Hepatocyte (in vitro differentiated cells): ENCODE results near the gene SUPT20HL2.
"Not testable (repeated sequence)": the region's sequence is repeated elsewhere in the genome, so short reads cannot be mapped to it uniquely, and the experiment has no call there.

Source experiments
- EZH2 ChIP-seq: fragments of 200-600 bp; sonication (generic); IDR thresholded peaks from 2 replicates; pipeline ENCODE4 v1.6.1; 2016; ENCODE audit warnings: antibody characterized with exemption, mild to moderate bottlenecking, borderline replicate concordance
- EZH2phosphoT487 ChIP-seq: fragments of 200-600 bp; sonication (generic); IDR thresholded peaks from one replicate; pipeline ENCODE4 v1.6.1; 2018; ENCODE audit warnings: antibody characterized with exemption, mild to moderate bottlenecking, low read depth, moderate library complexity; ENCODE audit not compliant: unreplicated experiment, severe bottlenecking
- TF ChIP-seq, protein P1 (sequence below): fragments of 200-600 bp; sonication (generic); IDR thresholded peaks from 2 replicates; pipeline ENCODE4 v1.5.1; 2016; ENCODE audit warnings: antibody characterized with exemption, mild to moderate bottlenecking; ENCODE audit not compliant: poor library complexity

DNA sequence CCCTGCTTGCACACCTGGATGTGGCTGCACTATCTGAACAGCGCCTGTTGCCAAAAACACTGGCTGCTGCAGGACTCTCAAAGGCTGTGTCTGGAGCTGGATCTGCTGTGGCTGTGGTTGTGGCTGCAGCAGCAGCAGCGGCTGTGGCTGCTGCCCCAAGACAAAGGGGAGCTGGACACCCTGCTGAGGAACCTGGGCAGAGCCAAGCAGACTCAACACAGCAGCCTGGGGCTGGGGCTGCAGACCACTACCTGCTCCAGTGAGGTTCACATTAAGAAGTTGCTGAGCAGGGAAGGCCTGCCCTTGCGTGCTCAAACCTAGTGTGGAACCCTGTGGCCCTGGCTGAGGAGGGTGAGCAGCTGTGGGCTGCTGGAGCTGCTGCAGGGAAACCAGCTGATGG lies 3.0 kb downstream of the SUPT20HL2 start:
- TF ChIP-seq, protein P1, sequence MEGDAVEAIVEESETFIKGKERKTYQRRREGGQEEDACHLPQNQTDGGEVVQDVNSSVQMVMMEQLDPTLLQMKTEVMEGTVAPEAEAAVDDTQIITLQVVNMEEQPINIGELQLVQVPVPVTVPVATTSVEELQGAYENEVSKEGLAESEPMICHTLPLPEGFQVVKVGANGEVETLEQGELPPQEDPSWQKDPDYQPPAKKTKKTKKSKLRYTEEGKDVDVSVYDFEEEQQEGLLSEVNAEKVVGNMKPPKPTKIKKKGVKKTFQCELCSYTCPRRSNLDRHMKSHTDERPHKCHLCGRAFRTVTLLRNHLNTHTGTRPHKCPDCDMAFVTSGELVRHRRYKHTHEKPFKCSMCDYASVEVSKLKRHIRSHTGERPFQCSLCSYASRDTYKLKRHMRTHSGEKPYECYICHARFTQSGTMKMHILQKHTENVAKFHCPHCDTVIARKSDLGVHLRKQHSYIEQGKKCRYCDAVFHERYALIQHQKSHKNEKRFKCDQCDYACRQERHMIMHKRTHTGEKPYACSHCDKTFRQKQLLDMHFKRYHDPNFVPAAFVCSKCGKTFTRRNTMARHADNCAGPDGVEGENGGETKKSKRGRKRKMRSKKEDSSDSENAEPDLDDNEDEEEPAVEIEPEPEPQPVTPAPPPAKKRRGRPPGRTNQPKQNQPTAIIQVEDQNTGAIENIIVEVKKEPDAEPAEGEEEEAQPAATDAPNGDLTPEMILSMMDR: not testable (repeated sequence)
- TF ChIP-seq EZH2, EZH2phosphoT487: not testable (repeated sequence)
